DOHH2 (cell line): ENCODE data around the gene VAV2.

Experiments
- H3F3A ChIP-seq: fragments of 200-600 bp; sonication (generic), shearing (Covaris generic); 2 replicates; pipeline ENCODE4 v1.6.0; 2016; ENCODE audit warnings: antibody characterized with exemption, mild to moderate bottlenecking; ENCODE audit not compliant: control insufficient read depth, insufficient read depth
- H3K27ac ChIP-seq: fragments of 200-600 bp; sonication (generic); 2 replicates; pipeline ENCODE4 v1.5.1; 2014; ENCODE audit warnings: low read depth, mild to moderate bottlenecking, low read length, moderate library complexity
- H3K27me3 ChIP-seq: fragments of 200-600 bp; sonication (generic); 2 replicates; pipeline ENCODE4 v1.6.1; 2014; ENCODE audit warnings: mild to moderate bottlenecking, low read length, mixed read lengths; ENCODE audit not compliant: control insufficient read depth
- H3K36me3 ChIP-seq: fragments of 200-600 bp; sonication (generic); 2 replicates; pipeline ENCODE4 v1.6.1; 2014; ENCODE audit warnings: mild to moderate bottlenecking, low read length, moderate library complexity, mixed read lengths; ENCODE audit not compliant: control insufficient read depth
- H3K4me1 ChIP-seq: fragments of 200-600 bp; sonication (generic); 2 replicates; pipeline ENCODE4 v1.6.1; 2014; ENCODE audit warnings: mild to moderate bottlenecking, low read length, mixed read lengths; ENCODE audit not compliant: control insufficient read depth
- H3K4me2 ChIP-seq: fragments of 200-600 bp; sonication (generic); 2 replicates; pipeline ENCODE4 v1.6.0; 2014; ENCODE audit warnings: mild to moderate bottlenecking, low read length, moderate library complexity
- H3K4me3 ChIP-seq: fragments of 200-600 bp; sonication (generic); 2 replicates; pipeline ENCODE4 v1.5.1; 2014; ENCODE audit warnings: mild to moderate bottlenecking, low read length, mixed read lengths
- H3K79me2 ChIP-seq: fragments of 200-600 bp; sonication (generic); 2 replicates; pipeline ENCODE4 v1.6.1; 2014; ENCODE audit warnings: mild to moderate bottlenecking, low read length, mixed read lengths; ENCODE audit not compliant: control insufficient read depth
- H3K9me2 ChIP-seq: fragments of 200-600 bp; sonication (generic); replicated peaks from 2 replicates; pipeline ENCODE4 v1.6.1; 2014; ENCODE audit warnings: mild to moderate bottlenecking, low read length, mixed read lengths; ENCODE audit not compliant: control insufficient read depth
- H3K9me3 ChIP-seq: fragments of 200-600 bp; sonication (generic); 2 replicates; pipeline ENCODE4 v1.6.1; 2014; ENCODE audit warnings: antibody characterized with exemption, low read length, mixed read lengths; ENCODE audit not compliant: control insufficient read depth, insufficient read depth
- H4K20me1 ChIP-seq: fragments of 200-600 bp; sonication (generic); 2 replicates; pipeline ENCODE4 v1.6.0; 2014; ENCODE audit warnings: low read depth, mild to moderate bottlenecking, antibody characterized with exemption, low read length, moderate library complexity; ENCODE audit not compliant: control insufficient read depth, insufficient read depth
- CTCF ChIP-seq: fragments of 200-600 bp; sonication (generic); IDR thresholded peaks from one replicate; pipeline ENCODE4 v1.5.1; 2014; ENCODE audit warnings: antibody characterized with exemption, mild to moderate bottlenecking, low read depth, low read length; ENCODE audit not compliant: poor library complexity, severe bottlenecking
- EZH2phosphoT487 ChIP-seq: fragments of 200-600 bp; sonication (generic); IDR thresholded peaks from 2 replicates; pipeline ENCODE4 v1.6.1; 2017; ENCODE audit warnings: borderline replicate concordance, mild to moderate bottlenecking, antibody characterized with exemption, low read length, moderate library complexity, mixed read lengths

VAV2 gene

DNA sequence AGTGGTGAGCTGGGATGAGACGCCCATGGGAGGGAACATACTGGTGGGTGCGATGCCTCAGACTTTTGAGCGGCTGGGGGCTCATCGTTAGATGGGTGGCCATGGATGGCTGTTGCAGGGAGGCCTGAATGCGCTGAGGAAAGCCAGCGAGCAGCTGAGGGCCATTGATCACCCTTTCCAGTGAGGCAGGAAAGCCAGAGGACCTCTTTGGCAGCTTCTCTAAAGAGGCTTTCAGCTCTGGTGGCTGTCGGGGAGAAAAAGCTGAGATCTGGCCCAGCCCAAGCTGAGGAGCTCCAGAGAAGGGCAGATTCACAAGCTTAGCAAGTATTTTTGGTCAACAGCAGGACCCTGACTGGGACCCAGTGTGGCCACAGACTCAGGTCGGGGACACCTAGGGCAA, 13.3 kb upstream of the VAV2 start:
- Histone ChIP-seq H3K9me3 (no peaks in the 10 kb centered on the region), H3K36me3 (no peaks in the 10 kb centered on the region), H4K20me1 (no peaks in the 10 kb centered on the region), H3K4me2 (no peak overlapping the region), H3K9me2 (no peaks in the 10 kb centered on the region), H3F3A (no peaks in the 10 kb centered on the region), H3K79me2 (no peaks in the 10 kb centered on the region), H3K4me1 (peaks cover 11% of the 10 kb centered on the region), H3K27ac (no peak overlapping the region), H3K27me3 (peaks cover 10% of the 10 kb centered on the region), H3K4me3 (no peak overlapping the region)
- TF ChIP-seq CTCF (no peak), EZH2phosphoT487 (no peak)

DNA sequence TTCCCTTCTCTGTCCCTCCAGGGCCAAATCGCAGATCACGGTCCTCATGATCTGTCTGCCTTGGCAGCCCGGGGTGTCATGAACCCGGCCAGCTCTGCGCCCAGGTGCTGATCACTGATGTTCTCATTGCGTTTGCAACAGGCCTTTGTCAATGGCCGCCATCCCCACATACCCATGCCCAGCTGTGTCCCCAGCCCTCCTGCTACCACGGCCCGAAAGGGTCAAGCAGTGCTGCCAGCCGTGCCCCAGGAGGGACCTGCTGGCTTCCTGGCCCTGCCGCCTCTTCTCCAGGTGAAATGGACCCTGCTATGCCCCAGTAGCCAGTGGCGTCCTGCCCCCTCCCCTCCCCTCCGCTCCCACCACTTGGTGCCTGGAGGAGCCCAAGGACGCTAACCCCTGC, 12.8 kb upstream of the VAV2 start:
- no peaks in the 10 kb centered on the region for H3F3A ChIP-seq
- H3K27ac ChIP-seq = no peak overlapping the region
- H3K79me2 ChIP-seq = no peaks in the 10 kb centered on the region
- H3K36me3 ChIP-seq = no peaks in the 10 kb centered on the region
- H3K9me3 ChIP-seq = no peaks in the 10 kb centered on the region
- no peaks in the 10 kb centered on the region for H3K9me2 ChIP-seq
- peaks cover 14% of the 10 kb centered on the region for H3K4me1 ChIP-seq
- H3K27me3 ChIP-seq = peaks cover 10% of the 10 kb centered on the region
- no peaks in the 10 kb centered on the region for H4K20me1 ChIP-seq
- H3K4me3 ChIP-seq = no peak overlapping the region
- TF ChIP-seq CTCF (no peak), EZH2phosphoT487 (no peak)
- H3K4me2 ChIP-seq = no peak overlapping the region

DNA sequence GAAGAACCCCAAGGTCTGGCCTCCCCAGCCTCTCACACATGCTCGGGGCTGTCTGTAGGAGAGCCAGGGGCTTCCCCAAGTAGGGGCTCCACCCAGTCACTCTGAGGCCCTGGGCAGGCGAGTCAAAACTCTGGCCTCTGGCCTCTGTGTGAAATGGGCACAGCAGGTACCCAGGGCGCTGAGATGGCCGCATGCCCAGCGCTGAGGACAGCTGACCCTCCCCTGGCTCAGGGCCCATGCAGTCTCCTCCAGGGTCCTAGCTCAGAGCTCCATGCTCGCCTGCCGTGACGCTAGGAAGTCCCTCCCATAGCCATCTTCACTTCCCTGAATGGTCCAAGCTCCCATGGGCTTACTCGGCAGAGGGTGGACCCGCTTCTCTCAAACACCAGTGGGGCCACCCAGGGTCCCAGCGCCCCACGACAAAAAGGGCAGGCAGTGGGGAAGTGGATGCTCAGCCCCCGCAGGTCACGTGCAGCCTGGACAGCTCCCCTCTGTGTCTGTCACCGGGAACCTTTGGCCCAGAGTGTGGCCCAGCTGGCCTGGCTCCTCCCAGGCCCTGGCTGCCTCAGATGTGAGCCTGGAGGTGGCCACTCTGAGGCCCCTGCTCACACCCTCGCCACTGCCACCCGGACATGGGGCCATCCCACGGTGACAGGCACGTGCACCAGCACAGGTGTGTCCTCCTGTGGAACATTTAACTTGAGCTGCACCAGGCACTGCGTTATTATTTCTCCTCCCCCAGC, 12.2 kb upstream of the VAV2 start:
- H3K9me2 ChIP-seq = no peaks in the 10 kb centered on the region
- H3K79me2 ChIP-seq = no peaks in the 10 kb centered on the region
- no peaks in the 10 kb centered on the region for H3K9me3 ChIP-seq
- H3K4me3 ChIP-seq = no peak overlapping the region
- H3K36me3 ChIP-seq = no peaks in the 10 kb centered on the region
- H3K27ac ChIP-seq = no peak overlapping the region
- TF ChIP-seq EZH2phosphoT487 = no peak
- no peak for TF ChIP-seq CTCF
- H3K27me3 ChIP-seq = peaks cover 10% of the 10 kb centered on the region
- no peaks in the 10 kb centered on the region for H4K20me1 ChIP-seq
- no peak overlapping the region for H3K4me2 ChIP-seq
- H3K4me1 ChIP-seq = peaks cover 14% of the 10 kb centered on the region
- H3F3A ChIP-seq = no peaks in the 10 kb centered on the region
